A673 (cell line): Measurements from ENCODE around the gene PARD3. TPM values are rescaled to one million over a fixed set of nuclear protein-coding genes. Genes with fewer than 3 reads are reported as not detected.
A peak's percentile ranks its signal among the peaks of the same experiment; 100 is the strongest.

ENCODE experiments used
- BruUV-seq: library from RNA; stranded (reverse); fragments of 400-500 nt; replicated peaks from 2 replicates; lab custom pipeline; 2021; lab: Mats Ljungman, UMichigan
- CTCF ChIA-PET: fragments of 300-600 bp; sonication (Branson Sonifier 250); formaldehyde crosslinking; loops from one replicate; lab custom pipeline; 2022; ENCODE audit warnings: antibody characterized with exemption; lab: Charles Lee
- POLR2A ChIA-PET: fragments of 300-600 bp; sonication (Branson Sonifier 250); formaldehyde crosslinking; loops from one replicate; lab custom pipeline; 2022; ENCODE audit warnings: antibody characterized with exemption; ENCODE audit not compliant: low non-redundant PET; lab: Charles Lee
- DNase-seq: peaks from one replicate; pipeline ENCODE4 v3.0.0-alpha.2; 2015; ENCODE audit warnings: low spot score
- H3K27ac ChIP-seq: fragments of 200-600 bp; sonication (generic); 2 replicates; pipeline ENCODE4 v1.5.1; 2016; ENCODE audit warnings: mixed run types, low read depth, mild to moderate bottlenecking, mixed read lengths, antibody characterized with exemption, low read length; ENCODE audit not compliant: poor library complexity, severe bottlenecking
- H3K27me3 ChIP-seq: fragments of 200-600 bp; sonication (generic); replicated peaks from 2 replicates; pipeline ENCODE4 v1.6.1; 2017; ENCODE audit warnings: mixed run types, low read depth, mild to moderate bottlenecking, mixed read lengths, antibody characterized with exemption, low read length; ENCODE audit not compliant: insufficient read depth, poor library complexity
- H3K36me3 ChIP-seq: fragments of 200-600 bp; sonication (generic); 2 replicates; pipeline ENCODE4 v1.6.1; 2016; ENCODE audit warnings: mixed run types, mild to moderate bottlenecking, mixed read lengths, antibody characterized with exemption, low read length; ENCODE audit not compliant: insufficient read depth, poor library complexity, severe bottlenecking
- H3K4me1 ChIP-seq: fragments of 200-600 bp; sonication (generic); 2 replicates; pipeline ENCODE4 v1.6.1; 2017; ENCODE audit warnings: mixed run types, mild to moderate bottlenecking, mixed read lengths, antibody characterized with exemption, low read length; ENCODE audit not compliant: insufficient read depth, poor library complexity, severe bottlenecking
- H3K4me3 ChIP-seq: fragments of 200-600 bp; sonication (generic); 2 replicates; pipeline ENCODE4 v1.5.1; 2016; ENCODE audit warnings: low read depth, mixed run types, mild to moderate bottlenecking, mixed read lengths, low read length; ENCODE audit not compliant: poor library complexity, severe bottlenecking
- H3K9me3 ChIP-seq: fragments of 200-600 bp; sonication (generic); 2 replicates; pipeline ENCODE4 v1.6.1; 2016; ENCODE audit warnings: mixed run types, low read depth, mild to moderate bottlenecking, mixed read lengths, antibody characterized with exemption, low read length; ENCODE audit not compliant: poor library complexity, severe bottlenecking
- EZH2 ChIP-seq: fragments of 200-600 bp; sonication (generic); IDR thresholded peaks from 2 replicates; pipeline ENCODE4 v1.6.1; 2017; ENCODE audit warnings: borderline replicate concordance, low read depth, mild to moderate bottlenecking, mixed read lengths, antibody characterized with exemption, low read length; ENCODE audit not compliant: poor library complexity, severe bottlenecking
- intact Hi-C: fragments of 100-400 bp; cut with micrococcal nuclease; formaldehyde crosslinking; loops from one replicate; pipeline ENCODE4 v1.10.0; 2022; ENCODE audit not compliant: unreplicated experiment
- total RNA-seq: library from RNA; stranded (reverse); gene quantifications from 2 replicates; pipeline ENCODE4 v1.2.3, GENCODE V29; 2021
- TF ChIP-seq, protein P1 (sequence below): fragments of 300-800, 200-600 bp; sonication (generic); conservative IDR thresholded peaks from 2 replicates; pipeline ENCODE4 v1.5.1; 2017; ENCODE audit warnings: low read depth, mild to moderate bottlenecking, antibody characterized with exemption, low read length, moderate library complexity, mixed read lengths

Gene PARD3
- total RNA-seq, 1 experiment from 2014 or later, result 28.0 TPM

DNA sequence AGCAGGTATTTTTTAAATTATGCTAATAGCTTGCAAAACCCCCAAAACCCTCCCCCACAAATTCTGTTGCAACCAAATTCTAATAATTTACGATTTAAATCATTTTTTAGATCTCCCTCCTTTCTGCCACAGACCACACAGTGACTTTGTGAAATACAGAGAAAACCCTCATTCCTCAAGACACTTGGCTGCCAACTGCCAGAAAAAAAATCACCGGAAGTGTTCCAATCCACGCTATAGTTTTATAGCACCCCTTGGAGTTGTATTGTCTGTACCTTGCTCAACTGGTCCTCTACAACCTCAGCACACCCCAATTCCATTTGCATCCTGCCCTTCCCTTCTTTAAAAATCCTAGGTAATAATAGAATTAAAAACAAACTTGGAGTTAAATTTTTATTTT is 560.1 kb downstream of the PARD3 start:
- intact Hi-C loops, result loop anchor here (10.0 kb wide), 1 partner anchor 250 kb away; no protein-coding TSS in a partner anchor
- Histone ChIP-seq H3K27me3 (no peaks in the 10 kb centered on the region), H3K9me3 (no peaks in the 10 kb centered on the region), H3K36me3 (no peaks in the 10 kb centered on the region), H3K4me3 (no peak overlapping the region), H3K4me1 (peaks cover 9% of the 10 kb centered on the region), H3K27ac (no peak overlapping the region)
- peak; percentile 17 for DNase-seq
- POLR2A ChIA-PET, result no interaction called here
- TF ChIP-seq EZH2, result no peak
- TF ChIP-seq, protein P1, sequence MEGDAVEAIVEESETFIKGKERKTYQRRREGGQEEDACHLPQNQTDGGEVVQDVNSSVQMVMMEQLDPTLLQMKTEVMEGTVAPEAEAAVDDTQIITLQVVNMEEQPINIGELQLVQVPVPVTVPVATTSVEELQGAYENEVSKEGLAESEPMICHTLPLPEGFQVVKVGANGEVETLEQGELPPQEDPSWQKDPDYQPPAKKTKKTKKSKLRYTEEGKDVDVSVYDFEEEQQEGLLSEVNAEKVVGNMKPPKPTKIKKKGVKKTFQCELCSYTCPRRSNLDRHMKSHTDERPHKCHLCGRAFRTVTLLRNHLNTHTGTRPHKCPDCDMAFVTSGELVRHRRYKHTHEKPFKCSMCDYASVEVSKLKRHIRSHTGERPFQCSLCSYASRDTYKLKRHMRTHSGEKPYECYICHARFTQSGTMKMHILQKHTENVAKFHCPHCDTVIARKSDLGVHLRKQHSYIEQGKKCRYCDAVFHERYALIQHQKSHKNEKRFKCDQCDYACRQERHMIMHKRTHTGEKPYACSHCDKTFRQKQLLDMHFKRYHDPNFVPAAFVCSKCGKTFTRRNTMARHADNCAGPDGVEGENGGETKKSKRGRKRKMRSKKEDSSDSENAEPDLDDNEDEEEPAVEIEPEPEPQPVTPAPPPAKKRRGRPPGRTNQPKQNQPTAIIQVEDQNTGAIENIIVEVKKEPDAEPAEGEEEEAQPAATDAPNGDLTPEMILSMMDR, result no peak
- CTCF ChIA-PET, result no interaction called here
- no TSS peak for BruUV-seq

DNA sequence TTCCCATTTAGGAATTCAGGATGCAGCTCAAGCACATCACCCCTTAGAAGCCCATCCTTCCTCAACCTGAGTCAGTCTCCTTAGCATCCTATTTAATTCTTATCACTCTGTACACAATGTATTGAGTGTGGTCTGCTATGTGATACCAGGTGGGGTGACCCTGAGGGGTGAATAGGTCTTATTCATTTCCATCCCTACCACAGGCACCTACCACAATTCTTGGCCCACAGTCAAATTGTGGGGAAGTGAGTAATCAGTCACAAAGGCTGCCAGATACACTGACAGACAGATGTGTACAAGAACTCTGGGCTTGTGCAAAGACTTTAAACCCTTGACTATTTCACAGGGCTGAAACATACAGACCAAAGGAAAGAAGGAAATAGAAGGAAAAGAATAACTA is 560.5 kb downstream of the PARD3 start:
- TF ChIP-seq, protein P1, result no peak
- TF ChIP-seq EZH2, result no peak
- intact Hi-C loops, result loop anchor here (10.0 kb wide), 1 partner anchor 250 kb away; no protein-coding TSS in a partner anchor
- ChIA-PET CTCF (no interaction called here), POLR2A (no interaction called here)
- no TSS peak for BruUV-seq
- no peaks in the 10 kb centered on the region for H3K36me3 ChIP-seq
- no peak overlapping the region for H3K4me3 ChIP-seq
- H3K9me3 ChIP-seq, result no peaks in the 10 kb centered on the region
- H3K27ac ChIP-seq, result no peak overlapping the region
- H3K27me3 ChIP-seq, result no peaks in the 10 kb centered on the region
- DNase-seq, result peak; percentile 28
- peaks cover 9% of the 10 kb centered on the region for H3K4me1 ChIP-seq

GRCh38 chr10:34252111-34252510 is 563.0 kb downstream of the PARD3 start:
- H3K4me3 ChIP-seq, result no peak overlapping the region
- POLR2A ChIA-PET, result no interaction called here
- no peaks in the 10 kb centered on the region for H3K27me3 ChIP-seq
- H3K9me3 ChIP-seq, result no peaks in the 10 kb centered on the region
- no TSS peak for BruUV-seq
- TF ChIP-seq, protein P1, result no peak
- TF ChIP-seq EZH2, result no peak
- DNase-seq, result no peak
- H3K27ac ChIP-seq, result no peak overlapping the region
- intact Hi-C loops, result loop anchor here (10.0 kb wide), 1 partner anchor 253 kb away; no protein-coding TSS in a partner anchor
- H3K4me1 ChIP-seq, result peaks cover 9% of the 10 kb centered on the region
- CTCF ChIA-PET, result no interaction called here
- no peaks in the 10 kb centered on the region for H3K36me3 ChIP-seq
